ENCODE results near the gene FKRP. TPM values are rescaled to one million over a fixed set of nuclear protein-coding genes. Genes with fewer than 3 reads are reported as not detected.

FKRP gene
- total and polyA plus RNA-seq, 2 of the 13 experiments (the other 11 are each of a cell fraction or from before 2014, with no cell fraction given): 7.3 to 9.8 TPM

DNA sequence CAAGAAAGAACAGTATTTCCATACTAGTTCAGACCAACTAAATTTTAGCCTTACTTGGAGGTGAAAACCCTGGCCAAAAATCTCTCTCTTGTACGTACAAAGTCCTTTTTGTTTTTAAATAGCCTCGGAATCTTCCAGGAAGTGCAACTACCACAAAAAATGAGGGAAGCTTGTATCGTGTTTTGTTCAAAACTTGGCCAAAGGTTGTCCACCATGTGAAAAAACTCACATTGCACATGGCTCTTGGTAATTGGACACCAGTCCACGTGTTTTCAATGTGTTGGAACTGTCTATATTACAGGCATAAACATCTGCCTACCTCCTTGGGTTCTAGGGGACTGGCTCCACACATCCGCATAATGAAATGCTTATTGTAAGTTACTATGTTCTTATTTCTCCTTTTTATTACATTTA lies 15.6 kb downstream of the FKRP start (continued):
- TF ChIP-seq POLR2AphosphoS2 (IDR thresholded peaks at IDR 0.05; ENCODE audit: low read depth, low read length) (no peak), TEAD3 (CRISPR knock-in tag; optimal IDR thresholded peaks at IDR 0.05; ENCODE audit: borderline replicate concordance) (peak; percentile 44), CHD2 (IDR thresholded peaks at IDR 0.05; ENCODE audit: low read depth, low read length) (no peak), TRIM24 (CRISPR knock-in tag; IDR thresholded peaks at IDR 0.05) (no peak), SETDB1 (CRISPR knock-in tag; IDR thresholded peaks at IDR 0.05; ENCODE audit: borderline replicate concordance) (0 out of 2 replicates have a peak, but pooled peaks have one; percentile 26), ZNF24 (IDR thresholded peaks at IDR 0.05) (no peak), SMAD3 (CRISPR knock-in tag; IDR thresholded peaks at IDR 0.05) (0 out of 2 replicates have a peak, but pooled peaks have one; percentile 49), ZNF225 (CRISPR knock-in tag; IDR thresholded peaks at IDR 0.05) (no peak), REXO4 (CRISPR knock-in tag; IDR thresholded peaks at IDR 0.05; ENCODE audit: borderline replicate concordance) (no peak), NFIC (IDR thresholded peaks at IDR 0.05; ENCODE audit: low read length) (no peak), FOXO1 (CRISPR knock-in tag; IDR thresholded peaks at IDR 0.05) (no peak), ZNF562 (CRISPR knock-in tag; IDR thresholded peaks at IDR 0.05; ENCODE audit: borderline replicate concordance) (no peak), SNRNP70 (IDR thresholded peaks at IDR 0.05; ENCODE audit: low read depth, low read length) (no peak), ZNF773 (CRISPR knock-in tag; IDR thresholded peaks at IDR 0.05; ENCODE audit: borderline replicate concordance) (no peak), THAP7 (CRISPR knock-in tag; IDR thresholded peaks at IDR 0.05) (no peak), KLF11 (CRISPR knock-in tag; IDR thresholded peaks at IDR 0.05) (0 out of 2 replicates have a peak, but pooled peaks have one; percentile 37), KDM5A (IDR thresholded peaks at IDR 0.05; ENCODE audit: borderline replicate concordance, low read length) (no peak), ZBTB38 (CRISPR knock-in tag; IDR thresholded peaks at IDR 0.05) (no peak), ZBTB44 (CRISPR knock-in tag; IDR thresholded peaks at IDR 0.05) (0 out of 2 replicates have a peak, but pooled peaks have one; percentile 75)
- TF ChIP-seq, protein P1, sequence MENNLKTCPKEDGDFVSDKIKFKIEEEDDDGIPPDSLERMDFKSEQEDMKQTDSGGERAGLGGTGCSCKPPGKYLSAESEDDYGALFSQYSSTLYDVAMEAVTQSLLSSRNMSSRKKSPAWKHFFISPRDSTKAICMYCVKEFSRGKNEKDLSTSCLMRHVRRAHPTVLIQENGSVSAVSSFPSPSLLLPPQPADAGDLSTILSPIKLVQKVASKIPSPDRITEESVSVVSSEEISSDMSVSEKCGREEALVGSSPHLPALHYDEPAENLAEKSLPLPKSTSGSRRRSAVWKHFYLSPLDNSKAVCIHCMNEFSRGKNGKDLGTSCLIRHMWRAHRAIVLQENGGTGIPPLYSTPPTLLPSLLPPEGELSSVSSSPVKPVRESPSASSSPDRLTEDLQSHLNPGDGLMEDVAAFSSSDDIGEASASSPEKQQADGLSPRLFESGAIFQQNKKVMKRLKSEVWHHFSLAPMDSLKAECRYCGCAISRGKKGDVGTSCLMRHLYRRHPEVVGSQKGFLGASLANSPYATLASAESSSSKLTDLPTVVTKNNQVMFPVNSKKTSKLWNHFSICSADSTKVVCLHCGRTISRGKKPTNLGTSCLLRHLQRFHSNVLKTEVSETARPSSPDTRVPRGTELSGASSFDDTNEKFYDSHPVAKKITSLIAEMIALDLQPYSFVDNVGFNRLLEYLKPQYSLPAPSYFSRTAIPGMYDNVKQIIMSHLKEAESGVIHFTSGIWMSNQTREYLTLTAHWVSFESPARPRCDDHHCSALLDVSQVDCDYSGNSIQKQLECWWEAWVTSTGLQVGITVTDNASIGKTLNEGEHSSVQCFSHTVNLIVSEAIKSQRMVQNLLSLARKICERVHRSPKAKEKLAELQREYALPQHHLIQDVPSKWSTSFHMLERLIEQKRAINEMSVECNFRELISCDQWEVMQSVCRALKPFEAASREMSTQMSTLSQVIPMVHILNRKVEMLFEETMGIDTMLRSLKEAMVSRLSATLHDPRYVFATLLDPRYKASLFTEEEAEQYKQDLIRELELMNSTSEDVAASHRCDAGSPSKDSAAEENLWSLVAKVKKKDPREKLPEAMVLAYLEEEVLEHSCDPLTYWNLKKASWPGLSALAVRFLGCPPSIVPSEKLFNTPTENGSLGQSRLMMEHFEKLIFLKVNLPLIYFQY (CRISPR knock-in tag; IDR thresholded peaks at IDR 0.05; ENCODE audit: borderline replicate concordance): no peak
- TF ChIP-seq, protein P2, sequence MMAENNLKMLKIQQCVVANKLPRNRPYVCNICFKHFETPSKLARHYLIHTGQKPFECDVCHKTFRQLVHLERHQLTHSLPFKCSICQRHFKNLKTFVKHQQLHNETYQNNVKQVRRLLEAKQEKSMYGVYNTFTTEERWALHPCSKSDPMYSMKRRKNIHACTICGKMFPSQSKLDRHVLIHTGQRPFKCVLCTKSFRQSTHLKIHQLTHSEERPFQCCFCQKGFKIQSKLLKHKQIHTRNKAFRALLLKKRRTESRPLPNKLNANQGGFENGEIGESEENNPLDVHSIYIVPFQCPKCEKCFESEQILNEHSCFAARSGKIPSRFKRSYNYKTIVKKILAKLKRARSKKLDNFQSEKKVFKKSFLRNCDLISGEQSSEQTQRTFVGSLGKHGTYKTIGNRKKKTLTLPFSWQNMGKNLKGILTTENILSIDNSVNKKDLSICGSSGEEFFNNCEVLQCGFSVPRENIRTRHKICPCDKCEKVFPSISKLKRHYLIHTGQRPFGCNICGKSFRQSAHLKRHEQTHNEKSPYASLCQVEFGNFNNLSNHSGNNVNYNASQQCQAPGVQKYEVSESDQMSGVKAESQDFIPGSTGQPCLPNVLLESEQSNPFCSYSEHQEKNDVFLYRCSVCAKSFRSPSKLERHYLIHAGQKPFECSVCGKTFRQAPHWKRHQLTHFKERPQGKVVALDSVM (CRISPR knock-in tag; IDR thresholded peaks at IDR 0.05): no peak
- TF ChIP-seq, protein P3, sequence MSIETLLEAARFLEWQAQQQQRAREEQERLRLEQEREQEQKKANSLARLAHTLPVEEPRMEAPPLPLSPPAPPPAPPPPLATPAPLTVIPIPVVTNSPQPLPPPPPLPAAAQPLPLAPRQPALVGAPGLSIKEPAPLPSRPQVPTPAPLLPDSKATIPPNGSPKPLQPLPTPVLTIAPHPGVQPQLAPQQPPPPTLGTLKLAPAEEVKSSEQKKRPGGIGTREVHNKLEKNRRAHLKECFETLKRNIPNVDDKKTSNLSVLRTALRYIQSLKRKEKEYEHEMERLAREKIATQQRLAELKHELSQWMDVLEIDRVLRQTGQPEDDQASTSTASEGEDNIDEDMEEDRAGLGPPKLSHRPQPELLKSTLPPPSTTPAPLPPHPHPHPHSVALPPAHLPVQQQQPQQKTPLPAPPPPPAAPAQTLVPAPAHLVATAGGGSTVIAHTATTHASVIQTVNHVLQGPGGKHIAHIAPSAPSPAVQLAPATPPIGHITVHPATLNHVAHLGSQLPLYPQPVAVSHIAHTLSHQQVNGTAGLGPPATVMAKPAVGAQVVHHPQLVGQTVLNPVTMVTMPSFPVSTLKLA (IDR thresholded peaks at IDR 0.05): peak; percentile 95
